ENCODE results near the gene KPNA5. TPM values are rescaled to one million over a fixed set of nuclear protein-coding genes. Genes with fewer than 3 reads are reported as not detected.
A peak's percentile ranks its signal among the peaks of the same experiment; 100 is the strongest.

The KPNA5 gene
- total and polyA plus RNA-seq, 2 of the 13 experiments (the other 11 are each of a cell fraction or from before 2014, with no cell fraction given): 5.3 to 13.0 TPM

DNA sequence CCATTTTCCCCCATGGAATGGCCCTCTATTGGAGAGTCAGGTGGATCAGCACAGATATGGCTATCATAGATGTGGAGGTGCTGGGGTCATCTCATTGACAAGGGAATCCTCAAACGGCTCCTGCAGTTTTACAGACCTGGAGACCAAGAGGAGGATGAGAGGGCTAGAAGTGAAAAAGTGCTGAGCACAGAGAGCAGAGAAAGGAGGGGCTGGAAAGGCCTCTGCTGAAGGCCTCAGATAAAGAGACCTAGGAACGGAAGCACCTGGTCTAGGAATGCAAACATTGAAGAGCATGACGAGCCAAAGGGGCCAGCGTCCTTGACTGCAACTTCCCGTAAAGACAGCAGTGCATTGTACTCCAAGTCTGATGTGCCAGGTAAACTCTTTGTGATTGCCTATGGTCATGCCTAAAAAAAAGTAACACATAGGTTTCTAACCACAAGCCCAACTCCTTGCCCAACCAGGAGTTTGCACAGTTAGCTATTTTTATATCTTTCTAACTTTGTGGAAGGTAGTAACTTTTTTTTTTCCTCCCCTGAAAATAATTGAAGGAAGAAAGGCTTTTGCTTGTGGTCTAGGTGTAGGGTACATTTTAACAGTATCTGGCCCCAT is 49.5 kb upstream of the KPNA5 start (continued):
- TF ChIP-seq, protein P1, sequence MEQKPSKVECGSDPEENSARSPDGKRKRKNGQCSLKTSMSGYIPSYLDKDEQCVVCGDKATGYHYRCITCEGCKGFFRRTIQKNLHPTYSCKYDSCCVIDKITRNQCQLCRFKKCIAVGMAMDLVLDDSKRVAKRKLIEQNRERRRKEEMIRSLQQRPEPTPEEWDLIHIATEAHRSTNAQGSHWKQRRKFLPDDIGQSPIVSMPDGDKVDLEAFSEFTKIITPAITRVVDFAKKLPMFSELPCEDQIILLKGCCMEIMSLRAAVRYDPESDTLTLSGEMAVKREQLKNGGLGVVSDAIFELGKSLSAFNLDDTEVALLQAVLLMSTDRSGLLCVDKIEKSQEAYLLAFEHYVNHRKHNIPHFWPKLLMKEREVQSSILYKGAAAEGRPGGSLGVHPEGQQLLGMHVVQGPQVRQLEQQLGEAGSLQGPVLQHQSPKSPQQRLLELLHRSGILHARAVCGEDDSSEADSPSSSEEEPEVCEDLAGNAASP (CRISPR knock-in tag; IDR thresholded peaks at IDR 0.05; ENCODE audit: borderline replicate concordance): peak; percentile 86; the same call in 1 of the 2 replicates
- TF ChIP-seq ZNF672 (CRISPR knock-in tag; IDR thresholded peaks at IDR 0.05): no peak

DNA sequence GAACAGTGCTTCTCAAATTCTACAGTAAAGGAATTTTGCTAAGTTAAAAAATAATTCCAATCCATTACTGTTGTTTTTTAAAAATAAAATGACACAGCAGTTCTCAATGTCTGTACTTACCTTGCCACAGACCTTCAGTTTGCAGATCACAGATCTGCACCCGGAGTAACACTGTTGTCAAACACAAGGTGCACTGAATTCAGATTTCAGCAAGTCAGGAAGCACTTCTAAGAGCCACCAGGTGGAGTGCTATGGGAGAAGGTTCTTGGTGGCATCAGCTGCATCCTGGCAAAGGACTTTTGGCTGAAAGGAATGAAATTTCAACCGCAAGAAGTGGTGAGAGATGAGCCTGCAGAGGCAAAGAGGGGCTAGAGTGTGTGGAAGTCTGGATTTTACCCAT is 47.3 kb upstream of the KPNA5 start:
- H4K20me1 ChIP-seq (ENCODE audit: insufficient read depth, low read length): no peaks in the 10 kb centered on the region
- ChIA-PET POLR2A (interaction anchor here (1.6 kb wide), 1 partner anchor 63 kb away, joined by 4 read pairs; the partner anchor contains the start of gene RWDD1), CTCF (ENCODE audit: low intra/inter-chr PET ratio, low total read pairs) (interaction anchor here (2.3 kb wide), 1 partner anchor 12 kb away, joined by 10 read pairs; no protein-coding TSS in a partner anchor)
- in situ Hi-C loops (cut with HindIII; ENCODE audit: extremely low pct_ligation_motif_present, low pct_unique_long_range_greater_than_20kb) (no loop called here), intact Hi-C loops (cut with micrococcal nuclease; ENCODE audit: unreplicated experiment) (loop anchor here (5.0 kb wide), 2 partner anchors 34 to 356 kb away; partner anchors contain the start of genes TSPYL1 and ZUP1)
- peak overlapping the region; percentile 83 for H3K27ac ChIP-seq (ENCODE audit: extremely low read length, insufficient read depth, low read length)
- no peak overlapping the region for H2AFZ ChIP-seq (ENCODE audit: low read length)
- DNase-seq (ENCODE audit: low spot score) (peak; percentile 78), FAIRE-seq (peak; percentile 72), ATAC-seq (peak; percentile 64)
- WGBS (ENCODE audit: low lambda C conversion rate): 50% methylated on average over 2 of the region's 2 CpGs
- H3K9me3 ChIP-seq (ENCODE audit: low read length): no peaks in the 10 kb centered on the region
- peak overlapping the region; percentile 18 for H3K4me2 ChIP-seq (ENCODE audit: low read depth, low read length)
- peaks cover 51% of the 10 kb centered on the region for H3K4me1 ChIP-seq (ENCODE audit: insufficient read depth, low read length)
- no peak overlapping the region; the same call in 1 of the 2 replicates for H3K9ac ChIP-seq (ENCODE audit: insufficient read depth, low read depth, low read length)
- peaks cover 2 to 7% of the 10 kb centered on the region in 2 experiments; a peak in 3 of 5 replicates for H3K36me3 ChIP-seq (replicated peaks in 1 of 2; ENCODE audit: control insufficient read depth in 1 of 2, insufficient read depth in 2 of 2, low read length in 2 of 2)
- no peaks in the 10 kb centered on the region for H3K79me2 ChIP-seq (ENCODE audit: insufficient read depth, low read length)
- no peaks in the 10 kb centered on the region for H3K27me3 ChIP-seq (ENCODE audit: control insufficient read depth in 1 of 2, insufficient read depth in 2 of 2, low read length in 2 of 2)
- no peak overlapping the region for H3K4me3 ChIP-seq (replicated peaks in 1 of 3; ENCODE audit: insufficient read depth in 1 of 3, low read depth in 2 of 3, low read length in 3 of 3)
- BruUV-seq (replicated peaks): no TSS peak
- no peak for TF ChIP-seq ZNF780A (CRISPR knock-in tag; IDR thresholded peaks at IDR 0.05)
- TF ChIP-seq BRCA1 (CRISPR knock-in tag; IDR thresholded peaks at IDR 0.05): no peak
- TF ChIP-seq, protein P2, sequence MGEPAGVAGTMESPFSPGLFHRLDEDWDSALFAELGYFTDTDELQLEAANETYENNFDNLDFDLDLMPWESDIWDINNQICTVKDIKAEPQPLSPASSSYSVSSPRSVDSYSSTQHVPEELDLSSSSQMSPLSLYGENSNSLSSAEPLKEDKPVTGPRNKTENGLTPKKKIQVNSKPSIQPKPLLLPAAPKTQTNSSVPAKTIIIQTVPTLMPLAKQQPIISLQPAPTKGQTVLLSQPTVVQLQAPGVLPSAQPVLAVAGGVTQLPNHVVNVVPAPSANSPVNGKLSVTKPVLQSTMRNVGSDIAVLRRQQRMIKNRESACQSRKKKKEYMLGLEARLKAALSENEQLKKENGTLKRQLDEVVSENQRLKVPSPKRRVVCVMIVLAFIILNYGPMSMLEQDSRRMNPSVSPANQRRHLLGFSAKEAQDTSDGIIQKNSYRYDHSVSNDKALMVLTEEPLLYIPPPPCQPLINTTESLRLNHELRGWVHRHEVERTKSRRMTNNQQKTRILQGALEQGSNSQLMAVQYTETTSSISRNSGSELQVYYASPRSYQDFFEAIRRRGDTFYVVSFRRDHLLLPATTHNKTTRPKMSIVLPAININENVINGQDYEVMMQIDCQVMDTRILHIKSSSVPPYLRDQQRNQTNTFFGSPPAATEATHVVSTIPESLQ (CRISPR knock-in tag; conservative IDR thresholded peaks at IDR 0.05): no peak
- no peak for TF ChIP-seq MXI1 (IDR thresholded peaks at IDR 0.05; ENCODE audit: borderline replicate concordance, low read depth, low read length)
- TF ChIP-seq TBL1XR1 (IDR thresholded peaks at IDR 0.05; ENCODE audit: borderline replicate concordance, low read length, partially characterized antibody): no peak
- TF ChIP-seq SYNCRIP (IDR thresholded peaks at IDR 0.05; ENCODE audit: insufficient read depth, low read depth, low read length): no peak
- TF ChIP-seq ETV5 (CRISPR knock-in tag; IDR thresholded peaks at IDR 0.05; ENCODE audit: borderline replicate concordance): peak; percentile 53; the same call in 1 of the 2 replicates
- no peak for TF ChIP-seq ZNF747 (CRISPR knock-in tag; IDR thresholded peaks at IDR 0.05; ENCODE audit: borderline replicate concordance)
- TF ChIP-seq CBX5 (CRISPR knock-in tag; IDR thresholded peaks at IDR 0.05; ENCODE audit: borderline replicate concordance): peak; percentile 22; the same call in 1 of the 2 replicates
- peak; percentile 33; the same call in 1 of the 2 replicates for TF ChIP-seq ELF3 (CRISPR knock-in tag; IDR thresholded peaks at IDR 0.05)
- peak; percentile 65; the same call in 1 of the 2 replicates for TF ChIP-seq SMC3 (IDR thresholded peaks at IDR 0.05; ENCODE audit: low read length)
- TF ChIP-seq ZMYM4 (CRISPR knock-in tag; IDR thresholded peaks at IDR 0.05): 0 out of 2 replicates have a peak, but pooled peaks have one; percentile 62
- peak; percentile 28; the same call in 1 of the 2 replicates for TF ChIP-seq ZKSCAN8 (CRISPR knock-in tag; IDR thresholded peaks at IDR 0.05; ENCODE audit: borderline replicate concordance)
- TF ChIP-seq, protein P3, sequence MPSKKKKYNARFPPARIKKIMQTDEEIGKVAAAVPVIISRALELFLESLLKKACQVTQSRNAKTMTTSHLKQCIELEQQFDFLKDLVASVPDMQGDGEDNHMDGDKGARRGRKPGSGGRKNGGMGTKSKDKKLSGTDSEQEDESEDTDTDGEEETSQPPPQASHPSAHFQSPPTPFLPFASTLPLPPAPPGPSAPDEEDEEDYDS (CRISPR knock-in tag; IDR thresholded peaks at IDR 0.05): no peak; the same call in 1 of the 2 replicates
- peak; percentile 27; the same call in 1 of the 2 replicates for TF ChIP-seq BCL6 (CRISPR knock-in tag; IDR thresholded peaks at IDR 0.05)
- TF ChIP-seq ZNF644 (CRISPR knock-in tag; IDR thresholded peaks at IDR 0.05; ENCODE audit: low read depth): peak; percentile 64
- TF ChIP-seq POGZ (CRISPR knock-in tag; IDR thresholded peaks at IDR 0.05): no peak
- TF ChIP-seq STAG1 (CRISPR knock-in tag; IDR thresholded peaks at IDR 0.05): peak; percentile 51
- no peak for TF ChIP-seq RFX5 (IDR thresholded peaks at IDR 0.05; ENCODE audit: low read depth, low read length)
